GM12874 (cell line): ENCODE data around the gene CHID1.

ENCODE experiments used
- CTCF ChIP-seq: IDR thresholded peaks from 2 replicates; pipeline ENCODE4 v1.5.1; 2011; ENCODE audit warnings: low read depth, mild to moderate bottlenecking, control low read depth, low read length, moderate library complexity; ENCODE audit not compliant: insufficient read depth

Gene CHID1

GRCh38 chr11:850775-851763 is 59.5 kb downstream of the CHID1 start:
- 0 out of 2 replicates have a peak, but pooled peaks have one; percentile 26 for TF ChIP-seq CTCF

- TF ChIP-seq CTCF, result no peak
Observed at GRCh38 chr11:849951-850774, 60.4 kb downstream of the CHID1 start.

- no peak for TF ChIP-seq CTCF
Observed at GRCh38 chr11:849104-849824, 61.3 kb downstream of the CHID1 start.

GRCh38 chr11:848380-848931 is 62.2 kb downstream of the CHID1 start:
- TF ChIP-seq CTCF, result peak; percentile 98

- TF ChIP-seq CTCF, result no peak
Observed at GRCh38 chr11:847876-848275, 62.7 kb downstream of the CHID1 start.

GRCh38 chr11:846496-847098 is 64.0 kb downstream of the CHID1 start:
- TF ChIP-seq CTCF, result no peak
